Muscle layer of colon (tissue), 2 donors: ENCODE data around the gene CNTN4.

ENCODE experiments used
- H3K27ac ChIP-seq: one replicate; pipeline ENCODE4 v1.7.0; 2013; ENCODE audit warnings: low read depth, mild to moderate bottlenecking, low read length, moderate library complexity
- H3K27me3 ChIP-seq, 2 donors: one replicate each; pipeline ENCODE4 v1.7.0; 2013; ENCODE audit warnings: low read length in 2 of 2, mild to moderate bottlenecking in 2 of 2; ENCODE audit not compliant: insufficient read depth in 2 of 2, control insufficient read depth in 1 of 2
- H3K36me3 ChIP-seq: one replicate; pipeline ENCODE4 v1.7.0; 2013; ENCODE audit warnings: mild to moderate bottlenecking, low read length; ENCODE audit not compliant: insufficient read depth
- H3K4me1 ChIP-seq: one replicate; pipeline ENCODE4 v1.7.0; 2013; ENCODE audit warnings: mild to moderate bottlenecking, low read length; ENCODE audit not compliant: insufficient read depth
- H3K4me3 ChIP-seq, 2 donors: one replicate each; pipeline ENCODE4 v1.7.0; 2013; ENCODE audit warnings: low read length in 2 of 2, low read depth in 1 of 2, mild to moderate bottlenecking in 1 of 2, moderate library complexity in 1 of 2
- H3K9ac ChIP-seq: one replicate; pipeline ENCODE4 v1.7.0; 2013; ENCODE audit warnings: low read length
- H3K9me3 ChIP-seq: one replicate; pipeline ENCODE4 v1.7.0; 2013; ENCODE audit warnings: mild to moderate bottlenecking, low read length
- donor health status: abdominal sarcoma.
- donor health status: Adenocarcinoma of cecum.

The CNTN4 gene

DNA sequence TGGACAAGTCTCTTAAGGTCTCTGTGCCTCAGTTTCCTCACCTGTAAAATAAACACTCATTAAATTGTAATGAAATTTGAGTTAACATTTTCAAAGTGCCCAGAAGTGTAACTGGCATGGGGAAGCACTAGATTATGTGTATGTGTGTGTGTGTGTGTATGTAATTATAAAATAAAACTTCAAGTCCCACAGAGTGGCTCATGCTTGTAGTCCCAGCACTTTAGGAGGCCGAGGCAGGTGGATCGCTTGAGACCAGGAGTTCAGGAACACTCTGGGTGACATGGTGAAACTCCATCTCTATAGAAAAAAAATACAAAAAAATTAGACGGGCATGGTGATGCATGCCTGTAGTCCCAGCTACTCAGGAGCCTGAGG is 608.2 kb downstream of the CNTN4 start:
- no peak overlapping the region for H3K4me3 ChIP-seq
- no peaks in the 10 kb centered on the region for H3K36me3 ChIP-seq
- H3K27me3 ChIP-seq: no peaks in the 10 kb centered on the region
- no peaks in the 10 kb centered on the region for H3K4me1 ChIP-seq
- H3K27ac ChIP-seq: no peak overlapping the region
- H3K9ac ChIP-seq: no peak overlapping the region
- no peaks in the 10 kb centered on the region for H3K9me3 ChIP-seq

DNA sequence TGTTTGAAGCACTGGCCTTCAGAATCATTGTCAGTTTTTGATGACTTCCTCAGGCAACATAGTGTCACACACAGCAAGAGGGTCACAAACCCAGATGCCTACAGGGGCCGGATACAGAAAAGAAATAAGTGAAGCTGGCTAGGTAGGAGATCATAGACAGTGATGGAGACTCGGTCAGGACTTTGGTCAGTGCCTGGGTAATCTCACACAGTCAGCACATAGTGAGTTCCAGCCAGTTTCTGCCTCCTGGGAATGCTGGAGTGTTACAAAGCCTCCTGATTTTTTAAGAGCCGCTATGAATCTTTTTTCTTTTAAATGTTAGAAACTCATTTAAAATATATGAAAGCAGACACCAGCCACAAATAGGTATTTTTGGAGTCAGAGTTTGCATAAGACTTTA is 612.4 kb downstream of the CNTN4 start:
- Histone ChIP-seq H3K4me3 (no peak overlapping the region), H3K4me1 (no peaks in the 10 kb centered on the region), H3K9me3 (no peaks in the 10 kb centered on the region), H3K27me3 (no peaks in the 10 kb centered on the region), H3K9ac (no peak overlapping the region), H3K36me3 (no peaks in the 10 kb centered on the region), H3K27ac (no peak overlapping the region)

DNA sequence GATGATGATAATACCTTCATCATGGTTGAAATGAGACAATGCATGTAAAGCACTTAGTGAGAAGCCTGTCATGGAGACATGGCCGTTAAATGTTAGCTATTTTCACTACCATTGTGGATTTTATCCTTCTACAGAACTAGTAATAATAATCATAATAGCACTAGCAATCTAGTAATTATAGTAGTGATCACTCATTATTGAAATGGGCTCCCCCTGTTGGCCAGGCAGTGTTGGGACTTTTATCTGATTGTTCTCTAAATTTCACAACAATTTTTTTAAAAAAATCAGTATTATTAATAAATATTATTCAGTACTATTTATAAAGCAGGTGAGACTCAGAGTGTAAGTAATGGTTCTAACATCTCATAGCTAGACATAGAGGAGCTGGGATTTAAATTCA is 615.3 kb downstream of the CNTN4 start:
- Histone ChIP-seq H3K27ac (no peak overlapping the region), H3K9me3 (no peaks in the 10 kb centered on the region), H3K27me3 (no peaks in the 10 kb centered on the region), H3K4me3 (no peak overlapping the region), H3K36me3 (no peaks in the 10 kb centered on the region), H3K4me1 (no peaks in the 10 kb centered on the region), H3K9ac (no peak overlapping the region)

DNA sequence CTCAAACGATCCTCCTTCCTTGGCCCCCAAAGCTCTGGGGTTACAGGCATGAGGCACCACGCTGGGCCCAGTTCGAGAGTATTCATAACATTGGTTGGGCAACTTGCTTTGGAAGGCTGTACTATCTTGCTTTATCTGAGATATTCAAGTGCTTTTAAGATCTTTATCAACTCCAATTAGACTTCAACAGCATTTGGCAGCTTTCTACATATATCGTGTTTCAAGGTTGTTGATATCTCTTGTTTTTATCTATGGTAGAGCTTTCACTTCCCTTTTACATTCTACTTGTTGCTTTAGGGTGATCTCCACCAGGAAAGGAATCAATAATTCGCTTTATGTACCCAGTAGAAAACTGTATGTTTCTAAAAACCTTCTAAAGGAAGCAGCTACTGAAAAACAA is 616.2 kb downstream of the CNTN4 start:
- Histone ChIP-seq H3K27ac (no peak overlapping the region), H3K4me3 (no peak overlapping the region), H3K9ac (no peak overlapping the region), H3K9me3 (no peaks in the 10 kb centered on the region), H3K4me1 (no peaks in the 10 kb centered on the region), H3K27me3 (no peaks in the 10 kb centered on the region), H3K36me3 (no peaks in the 10 kb centered on the region)

DNA sequence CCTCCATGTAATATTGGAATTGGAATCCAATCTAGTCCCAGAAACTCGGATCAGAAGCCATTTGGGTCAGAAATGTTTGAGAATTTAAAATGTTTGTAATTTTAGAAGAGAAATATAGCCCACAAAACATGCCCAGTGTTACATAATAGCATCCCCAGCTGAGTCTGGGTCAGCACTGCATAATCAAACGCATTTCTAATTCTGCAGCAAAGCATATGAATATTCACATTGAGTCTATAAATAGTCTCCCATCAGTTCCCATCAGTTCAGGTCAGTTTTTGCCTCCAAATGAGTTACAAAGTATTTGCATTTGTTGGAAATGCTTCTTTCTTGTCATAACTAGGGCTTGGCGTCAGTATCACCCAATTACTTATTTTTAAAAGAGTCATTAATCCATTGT is 628.4 kb downstream of the CNTN4 start:
- no peaks in the 10 kb centered on the region for H3K4me1 ChIP-seq
- H3K36me3 ChIP-seq: no peaks in the 10 kb centered on the region
- no peak overlapping the region for H3K27ac ChIP-seq
- H3K9ac ChIP-seq: no peak overlapping the region
- H3K4me3 ChIP-seq: no peak overlapping the region
- no peaks in the 10 kb centered on the region for H3K27me3 ChIP-seq
- H3K9me3 ChIP-seq: no peaks in the 10 kb centered on the region

DNA sequence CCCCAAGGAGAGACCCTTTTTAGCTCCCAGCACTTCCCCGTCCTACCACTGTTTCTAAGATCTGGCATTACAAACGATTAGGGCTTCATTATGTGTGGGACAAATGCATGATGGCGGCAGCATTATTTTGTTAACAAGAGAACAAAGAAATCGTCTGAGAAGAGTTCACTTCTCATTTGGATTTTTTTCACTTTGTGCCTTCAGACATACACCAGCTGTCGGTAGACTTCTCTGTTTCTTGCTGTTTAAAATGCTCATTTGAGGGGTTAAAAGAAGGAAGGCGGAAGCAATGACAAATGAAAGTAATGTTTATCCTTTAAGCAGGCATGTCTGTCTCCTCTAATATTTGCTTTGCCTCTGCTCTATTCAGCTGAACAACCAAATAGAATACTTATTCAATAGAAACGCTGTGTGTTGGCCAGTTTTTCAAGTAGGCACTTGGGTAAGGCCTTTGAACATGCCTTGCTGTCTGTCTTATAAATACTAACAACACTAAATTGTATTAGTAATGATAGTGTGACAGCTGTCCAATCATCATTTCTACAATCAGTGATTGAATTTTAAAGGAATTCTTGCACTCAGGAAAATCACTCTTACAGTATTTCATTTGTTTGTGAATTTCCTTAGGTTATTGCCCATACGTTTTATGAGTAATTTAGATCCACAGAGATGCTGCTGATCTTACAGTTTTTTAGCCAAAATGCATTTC is 629.1 kb downstream of the CNTN4 start:
- H3K9ac ChIP-seq: no peak overlapping the region

DNA sequence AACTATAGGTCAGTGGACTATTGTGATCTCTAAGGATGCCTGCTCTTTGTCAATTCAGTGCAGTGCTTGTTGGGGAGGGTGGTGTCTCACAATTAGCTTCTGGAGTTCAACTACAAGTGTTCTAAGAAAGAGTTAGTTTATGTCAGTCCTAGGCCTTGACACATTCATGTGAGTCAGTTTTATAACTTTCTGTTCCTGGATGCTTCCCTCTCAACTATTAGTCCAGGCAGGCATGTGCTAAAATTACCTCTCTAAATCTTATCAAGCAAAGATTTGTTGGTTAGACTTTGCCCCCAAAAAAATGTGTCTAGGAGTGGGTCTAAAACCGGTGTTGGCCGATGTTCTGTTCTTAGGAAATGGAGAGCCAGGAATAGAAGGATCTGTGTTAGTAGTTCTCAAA is 633.2 kb downstream of the CNTN4 start:
- Histone ChIP-seq H3K9me3 (no peaks in the 10 kb centered on the region), H3K36me3 (no peaks in the 10 kb centered on the region), H3K27ac (no peak overlapping the region), H3K27me3 (no peaks in the 10 kb centered on the region), H3K9ac (no peak overlapping the region), H3K4me3 (no peak overlapping the region), H3K4me1 (no peaks in the 10 kb centered on the region)

More for the DNA sequence above, 629.1 kb downstream of the CNTN4 start:
- no peak overlapping the region for H3K4me3 ChIP-seq
- no peaks in the 10 kb centered on the region for H3K36me3 ChIP-seq
- no peak overlapping the region for H3K27ac ChIP-seq
- H3K9me3 ChIP-seq: no peaks in the 10 kb centered on the region
- no peaks in the 10 kb centered on the region for H3K27me3 ChIP-seq
- H3K4me1 ChIP-seq: no peaks in the 10 kb centered on the region

DNA sequence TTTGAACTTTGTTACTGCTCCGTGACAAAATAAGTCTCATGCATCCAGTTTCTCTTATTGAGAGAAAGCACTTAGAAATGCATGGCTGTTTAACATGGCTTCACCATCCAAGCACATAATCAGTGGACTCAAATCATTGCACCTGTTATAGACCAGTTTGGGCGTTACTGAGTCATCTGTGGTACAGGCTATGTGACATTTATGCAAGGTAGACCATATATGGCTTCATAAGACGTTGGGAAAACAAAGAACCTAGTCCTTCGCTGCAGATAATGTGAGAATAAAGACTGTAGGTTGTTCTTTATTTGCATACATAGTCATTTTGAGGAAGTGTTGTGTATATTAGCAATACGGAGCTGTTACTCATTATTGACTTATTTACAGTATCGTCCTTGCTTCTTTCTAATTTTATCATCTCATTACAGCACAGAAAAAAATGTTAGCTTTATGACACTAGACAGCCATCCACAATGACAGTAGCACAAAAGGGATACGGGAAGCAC is 636.8 kb downstream of the CNTN4 start:
- no peaks in the 10 kb centered on the region for H3K36me3 ChIP-seq
- no peak overlapping the region for H3K27ac ChIP-seq
- no peaks in the 10 kb centered on the region for H3K27me3 ChIP-seq
- no peak overlapping the region for H3K9ac ChIP-seq
- no peaks in the 10 kb centered on the region for H3K9me3 ChIP-seq
- H3K4me3 ChIP-seq: no peak overlapping the region
- no peaks in the 10 kb centered on the region for H3K4me1 ChIP-seq

DNA sequence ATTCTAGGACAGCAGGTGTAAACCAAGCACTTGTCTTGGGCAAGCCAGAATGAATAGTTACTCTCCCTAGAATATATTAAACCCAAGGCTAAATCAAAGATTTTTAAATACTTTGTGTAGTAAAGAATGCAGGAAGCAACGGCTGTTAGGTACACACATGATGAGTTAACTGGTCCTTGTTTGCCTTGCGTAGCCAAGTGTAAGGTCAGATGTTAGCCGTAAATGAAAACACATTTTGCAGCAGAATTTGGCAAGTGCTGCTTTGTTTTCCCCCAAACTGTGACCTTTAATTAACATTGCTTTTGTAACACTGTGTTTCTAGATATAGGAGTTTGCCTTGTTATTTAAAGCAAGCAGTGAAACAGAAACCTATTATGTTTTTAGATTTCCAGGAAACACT is 642.9 kb downstream of the CNTN4 start:
- H3K4me3 ChIP-seq: no peak overlapping the region
- H3K4me1 ChIP-seq: no peaks in the 10 kb centered on the region
- H3K9me3 ChIP-seq: no peaks in the 10 kb centered on the region
- no peak overlapping the region for H3K9ac ChIP-seq
- H3K27ac ChIP-seq: no peak overlapping the region
- no peaks in the 10 kb centered on the region for H3K27me3 ChIP-seq
- no peaks in the 10 kb centered on the region for H3K36me3 ChIP-seq

DNA sequence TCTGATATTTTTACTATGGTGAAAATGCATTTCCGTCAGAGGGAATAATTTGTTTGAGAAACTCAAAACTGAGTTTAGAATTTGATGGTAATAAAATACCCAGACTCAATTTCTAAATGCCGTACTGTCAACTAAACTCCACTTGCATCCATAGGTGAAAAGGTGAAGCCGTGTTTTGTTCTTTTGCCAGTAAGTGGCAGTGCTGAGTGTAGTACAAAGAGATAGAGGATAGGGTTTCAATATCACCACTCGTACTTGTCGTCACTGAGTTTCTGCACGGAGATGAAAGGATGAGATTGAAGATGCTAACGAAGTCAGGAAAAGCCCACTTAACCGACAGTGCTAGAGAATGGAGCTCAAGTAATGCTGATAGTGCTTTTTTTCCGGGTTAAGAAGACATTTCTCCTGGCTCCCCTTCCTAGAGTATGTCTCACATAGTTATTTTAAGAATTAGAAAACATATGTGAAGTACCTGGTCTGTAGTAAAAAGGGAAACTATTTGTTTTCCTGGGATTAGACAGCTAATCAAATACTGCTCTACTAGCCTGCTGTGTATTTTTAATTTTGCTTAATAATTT is 666.4 kb downstream of the CNTN4 start:
- Histone ChIP-seq H3K9me3 (no peaks in the 10 kb centered on the region), H3K9ac (no peak overlapping the region), H3K4me3 (no peak overlapping the region), H3K4me1 (no peaks in the 10 kb centered on the region), H3K27ac (no peak overlapping the region), H3K27me3 (no peaks in the 10 kb centered on the region), H3K36me3 (no peaks in the 10 kb centered on the region)

DNA sequence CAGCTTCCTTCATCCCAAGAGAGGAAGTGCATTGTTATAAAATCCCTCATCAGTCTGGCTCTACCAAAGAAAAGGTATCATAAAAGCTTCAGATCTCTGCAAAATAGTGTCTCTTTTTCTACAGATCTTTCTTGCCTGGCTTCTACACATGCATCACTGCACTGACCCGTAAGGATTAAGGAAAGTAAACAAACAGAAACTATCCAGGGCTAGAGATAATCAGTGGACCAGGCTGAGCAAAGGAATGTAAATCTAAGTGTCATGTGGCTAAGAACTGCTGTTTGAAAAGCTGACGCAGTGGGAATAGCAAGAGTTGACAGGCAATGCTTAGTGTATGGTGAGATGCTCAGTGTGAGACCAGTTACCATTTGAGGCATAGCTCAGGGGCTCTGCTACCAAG is 671.8 kb downstream of the CNTN4 start:
- Histone ChIP-seq H3K27ac (no peak overlapping the region), H3K27me3 (no peaks in the 10 kb centered on the region), H3K36me3 (no peaks in the 10 kb centered on the region), H3K4me3 (no peak overlapping the region), H3K4me1 (no peaks in the 10 kb centered on the region), H3K9me3 (no peaks in the 10 kb centered on the region), H3K9ac (no peak overlapping the region)

DNA sequence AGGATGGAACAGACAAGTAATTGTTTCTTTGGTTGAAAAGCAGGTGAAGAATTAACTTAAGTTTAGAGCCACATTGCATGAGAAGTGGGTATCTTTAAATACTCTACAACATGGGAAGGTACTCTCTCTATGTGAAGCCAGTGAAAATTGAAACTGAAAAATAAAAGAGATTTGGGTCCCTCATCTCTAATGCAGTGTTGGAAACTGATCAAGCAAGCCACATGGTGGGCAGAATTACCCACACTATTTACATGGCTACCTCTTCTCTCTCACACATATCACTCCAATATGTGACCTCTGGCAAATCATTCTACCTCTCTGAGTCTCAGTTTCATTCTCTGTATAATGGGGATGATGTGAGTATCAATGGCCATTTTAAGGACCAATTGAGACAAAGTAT is 672.5 kb downstream of the CNTN4 start:
- H3K27me3 ChIP-seq: no peaks in the 10 kb centered on the region
- no peak overlapping the region for H3K4me3 ChIP-seq
- H3K36me3 ChIP-seq: no peaks in the 10 kb centered on the region
- no peak overlapping the region for H3K9ac ChIP-seq
- no peak overlapping the region for H3K27ac ChIP-seq
- no peaks in the 10 kb centered on the region for H3K9me3 ChIP-seq
- H3K4me1 ChIP-seq: no peaks in the 10 kb centered on the region
